Stimulated activated CD4-positive, alpha-beta T cell treated with anti-CD3 and anti-CD28 coated beads, Interleukin-4, amount 100 ng/mL, for 48 hours (primary cell): Measurements from ENCODE around the gene VPS8.
"Not testable (repeated sequence)": the region's sequence is repeated elsewhere in the genome, so short reads cannot be mapped to it uniquely, and the experiment has no call there.

Experiments used
- DNase-seq, 2 donors: peaks; one replicate each; pipeline ENCODE4 v3.0.0-alpha.2; 2020; ENCODE audit warnings: low read depth in 2 of 2

VPS8 gene

GRCh38 chr3:184864000-184864399 is 52.0 kb downstream of the VPS8 start:
- DNase-seq, result no peak

- DNase-seq, result no peak
These were observed 56.5 kb downstream of the VPS8 start for GRCh38 chr3:184868477-184868876.

GRCh38 chr3:184872200-184872599 is 60.2 kb downstream of the VPS8 start:
- no peak for DNase-seq

GRCh38 chr3:184873141-184873540 is 61.2 kb downstream of the VPS8 start:
- no peak for DNase-seq

GRCh38 chr3:184874709-184875644 is 63.0 kb downstream of the VPS8 start:
- no peak for DNase-seq

GRCh38 chr3:184880276-184881019 is 68.5 kb downstream of the VPS8 start:
- DNase-seq, result no peak

- no peak for DNase-seq
These were observed 72.5 kb downstream of the VPS8 start for GRCh38 chr3:184884359-184885017.

- no peak for DNase-seq
These were observed 73.1 kb downstream of the VPS8 start for GRCh38 chr3:184885112-184885511.

GRCh38 chr3:184887574-184887973 is 75.6 kb downstream of the VPS8 start:
- DNase-seq, result no peak

GRCh38 chr3:184889312-184889904 is 77.4 kb downstream of the VPS8 start:
- no peak for DNase-seq

GRCh38 chr3:184894051-184894450 is 82.1 kb downstream of the VPS8 start:
- no peak for DNase-seq

- no peak for DNase-seq
These were observed 83.4 kb downstream of the VPS8 start for GRCh38 chr3:184895350-184895749.

GRCh38 chr3:184896336-184896735 is 84.4 kb downstream of the VPS8 start:
- no peak for DNase-seq

GRCh38 chr3:184899953-184900595 is 88.1 kb downstream of the VPS8 start:
- no peak for DNase-seq

GRCh38 chr3:184907031-184907430 is 95.1 kb downstream of the VPS8 start:
- DNase-seq, result not testable (repeated sequence)

- DNase-seq, result no peak
These were observed 96.0 kb downstream of the VPS8 start for GRCh38 chr3:184907681-184908649.

- no peak for DNase-seq
These were observed 96.9 kb downstream of the VPS8 start for GRCh38 chr3:184908859-184909258.

GRCh38 chr3:184910664-184911063 is 98.7 kb downstream of the VPS8 start:
- DNase-seq, result no peak

- DNase-seq, result no peak
These were observed 99.6 kb downstream of the VPS8 start for GRCh38 chr3:184911570-184911969.

- DNase-seq, result no peak
These were observed 100.2 kb downstream of the VPS8 start for GRCh38 chr3:184912163-184912562.
